Measurements from ENCODE around the gene HPS1. TPM values are rescaled to one million over a fixed set of nuclear protein-coding genes. Genes with fewer than 3 reads are reported as not detected.

The HPS1 gene
- total and polyA plus RNA-seq, 2 of the 4 experiments (the other 2 are of a cell fraction) = 14.0 to 55.2 TPM

DNA sequence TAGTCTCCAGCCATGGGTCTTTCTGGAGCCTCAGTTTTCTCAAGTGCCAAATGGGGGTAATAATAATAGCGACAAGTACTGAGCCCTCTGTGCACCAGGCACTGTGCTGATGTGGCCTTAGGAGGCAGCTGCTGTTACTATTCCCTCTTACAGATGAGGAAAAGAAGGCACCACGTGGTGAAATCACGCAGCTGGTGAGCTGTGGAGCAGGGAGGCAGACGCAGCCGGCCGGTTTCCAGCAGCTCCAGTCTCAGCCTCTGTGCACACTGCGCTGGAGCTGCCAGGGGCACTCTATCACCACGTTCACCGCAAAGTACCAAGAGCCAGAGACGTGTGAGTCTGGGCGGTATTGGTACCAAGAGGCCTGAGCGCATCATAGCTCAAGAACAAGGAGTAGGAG lies 41.3 kb downstream of the HPS1 start:
- peak overlapping the region; percentile 2; the same call in 2 of the 3 replicates for H2BK15ac ChIP-seq (ENCODE audit: low read depth, low read length)
- H3K36me3 ChIP-seq (ENCODE audit: control insufficient read depth, insufficient read depth, low read length) = peaks cover 3% of the 10 kb centered on the region
- no peak overlapping the region for H4K5ac ChIP-seq (ENCODE audit: low read depth, low read length)
- H3K4me3 ChIP-seq (ENCODE audit: insufficient read depth, low read depth, low read length) = no peak overlapping the region
- H4K20me1 ChIP-seq (ENCODE audit: insufficient read depth, low read length) = no peaks in the 10 kb centered on the region
- DNase-seq (peak; percentile 54), ATAC-seq (ENCODE audit: low read depth) (peak; percentile 22)
- no peak overlapping the region for H3K9ac ChIP-seq (ENCODE audit: low read depth, low read length)
- dilution Hi-C loops (cut with HindIII; ENCODE audit: low sequenced_read_pairs, unreplicated experiment) (no loop called here), intact Hi-C loops (cut with micrococcal nuclease) (no loop called here), in situ Hi-C loops (cut with MboI; ENCODE audit: low sequenced_read_pairs) (no loop called here)
- CTCF ChIA-PET = interaction anchor here (1.0 kb wide), 1 partner anchor 96 kb away, joined by 3 read pairs; no protein-coding TSS in a partner anchor
- peaks cover 6 to 29% of the 10 kb centered on the region in 2 experiments; a peak in 2 of 4 replicates for H3K79me1 ChIP-seq (ENCODE audit: low read depth in 1 of 2, low read length in 2 of 2)
- peak overlapping the region; percentile 80 for H2AFZ ChIP-seq (replicated peaks; ENCODE audit: low read length, poor library complexity)
- H3K27ac ChIP-seq (ENCODE audit: insufficient read depth, low read length) = peak overlapping the region; percentile 76; the same call in 1 of the 2 replicates
- H3K27me3 ChIP-seq (ENCODE audit: control insufficient read depth, insufficient read depth, low read length) = no peaks in the 10 kb centered on the region
- POLR2A ChIA-PET (ENCODE audit: unreplicated experiment) = interaction anchor here (1.4 kb wide), 1 partner anchor 10 kb away, joined by 4 read pairs; the partner anchor contains the start of gene PYROXD2
- no peaks in the 10 kb centered on the region for H3K9me3 ChIP-seq (ENCODE audit: control insufficient read depth, insufficient read depth, low read length)
- peaks cover 19% of the 10 kb centered on the region for H3K4me1 ChIP-seq (ENCODE audit: control insufficient read depth, insufficient read depth, low read length)
- peak overlapping the region; percentile 53 for H3K23ac ChIP-seq (ENCODE audit: low read depth, low read length)
- no peak overlapping the region for H3K4me2 ChIP-seq (ENCODE audit: low read depth, low read length)
- H2AK9ac ChIP-seq (replicated peaks; ENCODE audit: low read depth, low read length, poor library complexity) = peak overlapping the region; percentile 98
- peak overlapping the region; percentile 91; the same call in 1 of the 2 replicates for H2BK120ac ChIP-seq (ENCODE audit: low read depth, low read length)
- 47% methylated on average over 8 of the region's 12 CpGs; no CpG with 5 or more reads in 1 of the 2 experiments for WGBS, 2 experiments (ENCODE audit: extremely low coverage in 2 of 2, insufficient read length in 1 of 2)
- H3K56ac ChIP-seq (ENCODE audit: extremely low read depth, insufficient read depth, low read length) = no peak overlapping the region
- H2BK20ac ChIP-seq (ENCODE audit: low read depth, low read length) = peak overlapping the region; percentile 84
- H3K18ac ChIP-seq (ENCODE audit: low read depth, low read length) = 0 out of 2 replicates have a peak overlapping the region, but pooled peaks have one; percentile 13
- TF ChIP-seq, protein P1, sequence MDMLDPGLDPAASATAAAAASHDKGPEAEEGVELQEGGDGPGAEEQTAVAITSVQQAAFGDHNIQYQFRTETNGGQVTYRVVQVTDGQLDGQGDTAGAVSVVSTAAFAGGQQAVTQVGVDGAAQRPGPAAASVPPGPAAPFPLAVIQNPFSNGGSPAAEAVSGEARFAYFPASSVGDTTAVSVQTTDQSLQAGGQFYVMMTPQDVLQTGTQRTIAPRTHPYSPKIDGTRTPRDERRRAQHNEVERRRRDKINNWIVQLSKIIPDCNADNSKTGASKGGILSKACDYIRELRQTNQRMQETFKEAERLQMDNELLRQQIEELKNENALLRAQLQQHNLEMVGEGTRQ (IDR thresholded peaks at IDR 0.05; ENCODE audit: low read depth, low read length) = peak; percentile 47; the same call in 1 of the 2 replicates
- no peak for TF ChIP-seq POLR2A (IDR thresholded peaks at IDR 0.05; ENCODE audit: low read depth, low read length)
- H2AK5ac ChIP-seq (ENCODE audit: low read depth, low read length) = peak overlapping the region; percentile 91
- H4K91ac ChIP-seq (ENCODE audit: insufficient read depth, low read depth, low read length) = peak overlapping the region; percentile 88
- H4K8ac ChIP-seq (ENCODE audit: low read depth in 2 of 2, low read length in 2 of 2) = peak overlapping the region; percentile 76 to 80; a peak in 3 of 4 replicates
- peak overlapping the region; percentile 72 for H2BK5ac ChIP-seq (ENCODE audit: low read depth, low read length, poor library complexity, severe bottlenecking)
- peaks cover 23% of the 10 kb centered on the region for H3K9me1 ChIP-seq (ENCODE audit: insufficient read depth, low read length)
- peak overlapping the region; percentile 86 for H3K14ac ChIP-seq (replicated peaks; ENCODE audit: low read depth, low read length)
- H3K4ac ChIP-seq (ENCODE audit: low read depth, low read length) = peak overlapping the region; percentile 97
- BruUV-seq (replicated peaks) = no TSS peak

Data from IMR-90 (cell line).